GM12891 (cell line): ENCODE results near the gene FAM177B.

Source experiments
- POLR2A ChIP-seq: IDR thresholded peaks from 2 replicates; pipeline ENCODE4 v1.6.1; 2011; ENCODE audit warnings: low read depth, low read length, control low read depth
- POU2F2 ChIP-seq: IDR thresholded peaks from 2 replicates; pipeline ENCODE4 v1.6.1; 2011; ENCODE audit warnings: low read depth, mild to moderate bottlenecking, control low read depth, low read length, moderate library complexity

DNA sequence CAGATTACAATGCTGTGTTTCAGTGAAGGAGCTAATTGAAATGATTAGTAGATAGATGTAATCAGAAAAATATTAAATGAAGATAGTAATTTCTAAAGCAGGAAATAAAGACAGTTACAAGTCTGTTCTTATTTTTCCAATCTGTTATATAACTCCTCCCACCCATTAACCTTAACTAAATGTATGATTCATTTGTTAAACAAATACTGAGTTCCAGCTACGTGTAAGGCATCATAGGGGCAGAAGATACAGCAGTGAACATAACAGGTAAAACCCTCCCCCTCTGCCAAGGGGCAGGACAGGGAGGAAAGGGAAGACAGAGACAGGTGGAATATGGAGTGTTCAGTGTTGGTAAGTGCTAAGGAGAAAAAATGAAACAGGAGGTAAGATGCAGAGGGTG, at the start of gene FAM177B:
- no peak for TF ChIP-seq POLR2A
- TF ChIP-seq POU2F2 = no peak
